Nephron (organoid): ENCODE results near the gene U2AF2.

ENCODE experiments used
- H3K27ac Mint-ChIP-seq, 3 experiments: 2 replicates each; pipeline ENCODE4 v1.8.0; 2020; ENCODE audit warnings: mixed read lengths in 3 of 3, mild to moderate bottlenecking in 2 of 3, moderate library complexity in 1 of 3
- H3K27me3 Mint-ChIP-seq: 2 replicates; pipeline ENCODE4 v1.8.0; 2021; ENCODE audit warnings: low read depth, mild to moderate bottlenecking, moderate library complexity, mixed read lengths
- H3K36me3 Mint-ChIP-seq: 2 replicates; pipeline ENCODE4 v1.8.0; 2020; ENCODE audit warnings: low read depth, mixed read lengths
- H3K4me1 Mint-ChIP-seq: 2 replicates; pipeline ENCODE4 v1.8.0; 2020; ENCODE audit warnings: mixed read lengths
- H3K4me3 Mint-ChIP-seq, 3 experiments: 2 replicates each; pipeline ENCODE4 v1.8.0; 2020; ENCODE audit warnings: mild to moderate bottlenecking in 3 of 3, mixed read lengths in 3 of 3, moderate library complexity in 2 of 3
- H3K9me3 Mint-ChIP-seq: 2 replicates; pipeline ENCODE4 v1.8.0; 2020; ENCODE audit warnings: mixed read lengths
- TF ChIP-seq, protein P1 (sequence below), 3 experiments: fragments of 200-600 bp; sonication (generic); IDR thresholded peaks; one replicate each; pipeline ENCODE4 v1.5.0; 2021; ENCODE audit warnings: antibody characterized with exemption in 3 of 3; ENCODE audit not compliant: unreplicated experiment in 3 of 3

U2AF2 gene

DNA sequence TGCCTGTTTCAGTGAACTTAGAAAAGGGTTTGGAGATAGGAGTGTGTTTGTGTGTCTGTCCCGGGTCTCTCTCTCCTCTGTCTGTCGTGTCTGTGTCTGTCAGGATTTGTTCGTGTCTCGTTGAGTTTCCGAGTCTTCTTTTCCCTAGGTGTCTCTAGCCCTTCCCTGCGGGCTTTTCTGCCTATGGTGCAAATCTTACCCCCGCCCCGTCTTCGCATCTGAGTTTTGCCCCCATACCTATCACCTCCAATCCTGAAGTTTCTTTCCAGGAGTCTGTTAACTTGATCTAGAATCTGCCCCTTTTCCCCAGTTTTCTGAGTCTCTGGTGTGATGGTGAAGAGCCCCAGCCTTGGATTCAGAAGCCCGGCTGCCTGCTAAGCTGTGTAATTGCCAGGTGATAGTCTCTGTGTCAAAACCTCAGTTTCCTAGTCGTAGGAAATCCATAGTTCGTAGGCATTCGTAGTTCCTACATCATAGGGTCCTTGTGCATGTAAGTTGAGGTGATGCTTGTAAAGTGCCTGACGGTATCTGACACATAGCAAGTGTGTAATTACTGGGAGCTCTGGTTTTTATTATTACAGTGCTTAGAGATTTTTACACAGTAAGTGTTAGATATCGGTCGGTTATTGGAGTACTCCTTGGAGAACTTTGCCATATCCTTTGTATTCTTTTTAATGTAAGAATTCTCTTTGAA is 21.0 kb downstream of the U2AF2 start:
- no peaks in the 10 kb centered on the region for H3K9me3 Mint-ChIP-seq
- H3K4me1 Mint-ChIP-seq = peaks cover 44% of the 10 kb centered on the region
- H3K36me3 Mint-ChIP-seq = peaks cover 53% of the 10 kb centered on the region
- TF ChIP-seq, protein P1, sequence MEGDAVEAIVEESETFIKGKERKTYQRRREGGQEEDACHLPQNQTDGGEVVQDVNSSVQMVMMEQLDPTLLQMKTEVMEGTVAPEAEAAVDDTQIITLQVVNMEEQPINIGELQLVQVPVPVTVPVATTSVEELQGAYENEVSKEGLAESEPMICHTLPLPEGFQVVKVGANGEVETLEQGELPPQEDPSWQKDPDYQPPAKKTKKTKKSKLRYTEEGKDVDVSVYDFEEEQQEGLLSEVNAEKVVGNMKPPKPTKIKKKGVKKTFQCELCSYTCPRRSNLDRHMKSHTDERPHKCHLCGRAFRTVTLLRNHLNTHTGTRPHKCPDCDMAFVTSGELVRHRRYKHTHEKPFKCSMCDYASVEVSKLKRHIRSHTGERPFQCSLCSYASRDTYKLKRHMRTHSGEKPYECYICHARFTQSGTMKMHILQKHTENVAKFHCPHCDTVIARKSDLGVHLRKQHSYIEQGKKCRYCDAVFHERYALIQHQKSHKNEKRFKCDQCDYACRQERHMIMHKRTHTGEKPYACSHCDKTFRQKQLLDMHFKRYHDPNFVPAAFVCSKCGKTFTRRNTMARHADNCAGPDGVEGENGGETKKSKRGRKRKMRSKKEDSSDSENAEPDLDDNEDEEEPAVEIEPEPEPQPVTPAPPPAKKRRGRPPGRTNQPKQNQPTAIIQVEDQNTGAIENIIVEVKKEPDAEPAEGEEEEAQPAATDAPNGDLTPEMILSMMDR (IDR thresholded peaks at IDR 0.05; ENCODE audit: unreplicated experiment in 3 of 3) = no peak
- H3K27me3 Mint-ChIP-seq = no peaks in the 10 kb centered on the region
- H3K27ac Mint-ChIP-seq = peak overlapping the region; percentile 69 to 94 (median 92)
- H3K4me3 Mint-ChIP-seq = peak overlapping the region; percentile 95 to 98 (median 97)

GRCh38 chr19:55676383-55676782 is 21.5 kb downstream of the U2AF2 start:
- Mint-ChIP-seq H3K27me3 (no peaks in the 10 kb centered on the region), H3K4me3 (peak overlapping the region; percentile 95 to 98 (median 97)), H3K9me3 (no peaks in the 10 kb centered on the region), H3K4me1 (peaks cover 42% of the 10 kb centered on the region), H3K27ac (peak overlapping the region; percentile 42 to 94 (median 89)), H3K36me3 (peaks cover 52% of the 10 kb centered on the region)
- TF ChIP-seq, protein P1 (IDR thresholded peaks at IDR 0.05; ENCODE audit: unreplicated experiment in 3 of 3) = no peak

DNA sequence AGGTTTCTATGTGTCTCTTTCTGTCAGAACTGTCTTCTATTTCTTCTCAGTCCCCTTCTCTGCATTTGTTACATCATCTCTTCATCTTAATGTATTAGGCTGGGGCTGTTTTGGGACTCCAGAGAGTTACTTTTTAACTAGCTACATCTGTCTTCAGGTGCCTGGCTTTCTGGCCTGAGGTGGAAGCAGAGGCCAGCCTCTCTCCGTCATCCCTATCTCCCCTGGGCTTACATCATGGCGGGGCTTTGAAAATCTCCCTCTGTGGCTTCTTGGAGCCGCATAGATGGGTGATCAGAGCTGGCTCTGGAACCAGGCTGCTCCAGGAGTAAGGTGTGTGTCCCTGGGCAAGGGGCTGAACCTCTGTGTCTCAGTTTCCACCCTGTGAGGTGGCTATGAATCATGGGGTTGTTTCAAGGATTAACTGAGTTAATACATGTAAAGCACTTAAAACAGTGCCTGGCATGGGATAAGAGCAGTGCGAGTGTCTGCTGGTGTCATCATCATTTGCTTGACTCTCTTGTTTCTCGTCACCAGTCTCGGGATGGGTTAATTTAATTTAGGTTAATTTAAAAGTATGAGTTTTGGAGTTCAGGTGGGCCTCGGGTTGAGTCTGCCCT is 22.2 kb downstream of the U2AF2 start:
- Mint-ChIP-seq H3K36me3 (peaks cover 49% of the 10 kb centered on the region), H3K27ac (peak overlapping the region; percentile 42 to 94 (median 89)), H3K9me3 (no peaks in the 10 kb centered on the region), H3K4me1 (peaks cover 39% of the 10 kb centered on the region), H3K4me3 (peak overlapping the region; percentile 95 to 98 (median 97)), H3K27me3 (no peaks in the 10 kb centered on the region)
- TF ChIP-seq, protein P1 (IDR thresholded peaks at IDR 0.05; ENCODE audit: unreplicated experiment in 3 of 3) = no peak

DNA sequence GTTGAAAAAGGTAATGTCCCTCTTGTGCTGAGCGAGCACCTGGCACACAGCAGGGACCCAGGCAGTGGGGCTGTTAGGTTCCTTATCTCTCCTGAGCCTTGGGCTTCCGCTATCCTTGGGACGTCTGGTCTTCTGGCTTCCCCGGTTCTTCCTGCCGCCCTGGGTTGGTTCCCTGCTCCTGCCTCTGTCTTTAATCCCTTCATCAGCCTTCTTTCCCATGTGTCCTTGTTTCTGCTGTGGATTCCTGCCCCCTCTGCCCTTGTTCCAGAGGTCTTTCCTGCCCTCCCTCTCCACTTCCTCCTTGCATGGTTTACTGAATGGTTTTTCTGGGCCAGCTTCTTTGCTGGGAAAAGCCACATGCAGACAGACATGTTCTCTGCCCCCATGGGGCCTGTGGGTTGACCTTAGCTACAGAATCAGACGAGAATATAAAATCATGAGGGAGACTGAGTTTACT is 22.8 kb downstream of the U2AF2 start:
- peak overlapping the region; percentile 16 to 94 (median 17) for H3K27ac Mint-ChIP-seq
- no peaks in the 10 kb centered on the region for H3K9me3 Mint-ChIP-seq
- H3K27me3 Mint-ChIP-seq = no peaks in the 10 kb centered on the region
- H3K4me1 Mint-ChIP-seq = peaks cover 39% of the 10 kb centered on the region
- H3K4me3 Mint-ChIP-seq = peak overlapping the region; percentile 95 to 98 (median 97)
- TF ChIP-seq, protein P1 (IDR thresholded peaks at IDR 0.05; ENCODE audit: unreplicated experiment in 3 of 3) = no peak
- peaks cover 45% of the 10 kb centered on the region for H3K36me3 Mint-ChIP-seq

DNA sequence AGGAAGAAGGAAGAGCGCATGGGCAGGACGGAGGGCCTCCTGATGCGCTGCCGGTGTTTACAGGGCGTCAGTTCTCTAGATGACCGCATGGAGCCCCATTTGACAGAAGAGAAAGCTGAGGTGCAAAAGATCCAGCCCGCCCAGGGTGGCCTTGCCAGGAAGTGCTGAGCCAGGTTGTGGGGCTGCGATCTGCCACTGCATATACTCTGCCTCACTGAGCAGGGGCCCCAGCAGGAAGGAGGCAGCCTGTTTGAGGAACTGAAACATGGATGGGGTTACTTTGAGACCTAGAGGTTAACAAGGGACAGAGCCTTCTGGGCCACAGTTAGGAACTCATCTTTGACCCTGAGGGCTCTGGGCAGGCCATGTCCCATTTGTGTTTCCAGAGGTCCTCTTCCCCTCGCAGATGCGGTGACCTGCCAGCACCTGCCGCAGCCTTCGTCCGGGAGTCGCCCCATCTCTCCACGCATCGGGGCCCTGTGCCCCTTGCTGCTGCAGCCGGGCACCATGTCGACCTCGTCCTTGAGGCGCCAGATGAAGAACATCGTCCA is 23.4 kb downstream of the U2AF2 start:
- H3K27me3 Mint-ChIP-seq = no peaks in the 10 kb centered on the region
- no peaks in the 10 kb centered on the region for H3K9me3 Mint-ChIP-seq
- H3K36me3 Mint-ChIP-seq = peaks cover 44% of the 10 kb centered on the region
- H3K27ac Mint-ChIP-seq = peak overlapping the region in 2 of 3 experiments; percentile 17 to 94
- TF ChIP-seq, protein P1 (IDR thresholded peaks at IDR 0.05; ENCODE audit: unreplicated experiment in 3 of 3) = no peak
- H3K4me3 Mint-ChIP-seq = peak overlapping the region; percentile 26 to 98 (median 95)
- peaks cover 39% of the 10 kb centered on the region for H3K4me1 Mint-ChIP-seq
